Hematopoietic multipotent progenitor cell (in vitro differentiated cells): Measurements from ENCODE around the gene GANAB. TPM values are rescaled to one million over a fixed set of nuclear protein-coding genes. Genes with fewer than 3 reads are reported as not detected.
"Not testable (repeated sequence)": the region's sequence is repeated elsewhere in the genome, so short reads cannot be mapped to it uniquely, and the experiment has no call there.

Experiments
- DNase-seq, 3 donors: peaks; one replicate each; pipeline ENCODE4 v3.0.0-alpha.2; 2011 to 2015; ENCODE audit warnings: low read depth in 2 of 3, low spot score in 2 of 3
- total RNA-seq: library from RNA; depleted of rRNA; stranded (reverse); fragments of >200 nt; gene quantifications from one replicate; pipeline ENCODE4 v1.2.3, GENCODE V29; 2012

GANAB gene
- total RNA-seq, 1 donor: 215 TPM

GRCh38 chr11:62627713-62628112 lies 18.7 kb downstream of the GANAB start:
- peak in 1 of 3 donors; percentile 35 for DNase-seq

DNA sequence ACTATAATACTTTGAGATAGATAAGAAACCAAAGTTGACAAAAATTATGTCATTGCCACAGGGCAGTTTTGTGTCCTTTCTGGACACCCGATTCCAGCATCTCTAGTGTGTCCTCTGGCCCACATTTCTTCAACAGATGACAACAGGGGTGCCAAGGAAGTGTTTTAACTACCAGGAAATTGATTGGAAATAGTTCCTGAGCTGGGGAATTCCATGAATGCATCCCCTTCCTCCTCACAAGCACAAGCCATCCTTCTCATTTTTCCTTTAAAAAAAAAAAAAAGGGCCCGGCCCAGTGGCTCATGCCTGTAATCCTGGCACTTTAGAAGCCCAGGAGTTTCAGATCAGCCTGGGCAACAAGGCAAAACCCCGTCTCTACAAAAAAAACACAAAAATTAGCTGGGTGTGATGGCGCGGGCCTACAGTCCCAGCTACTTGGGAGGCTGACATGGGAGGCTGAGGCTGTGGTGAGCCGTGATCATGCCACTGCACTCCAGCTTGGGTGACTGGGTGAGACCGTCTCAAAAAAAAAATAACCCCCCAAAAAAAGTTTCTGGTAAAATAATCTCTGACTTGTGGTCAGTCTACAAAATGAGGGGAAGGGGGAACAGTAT lies 23.8 kb downstream of the GANAB start:
- no peak for DNase-seq

- peak; percentile 94 to 97 (median 94) for DNase-seq
These were observed 24.6 kb downstream of the GANAB start, which contains the start of gene B3GAT3 for GRCh38 chr11:62621567-62622470. Gene B3GAT3 (minus strand): TSS chr11:62621986. CDS start chr11:62621947, 39 bp downstream.

- no peak for DNase-seq
These were observed 25.3 kb downstream of the GANAB start for GRCh38 chr11:62621027-62621566.

- not testable (repeated sequence) for DNase-seq
These were observed 29.5 kb downstream of the GANAB start for GRCh38 chr11:62616957-62617356.

- DNase-seq: no peak
These were observed 30.9 kb downstream of the GANAB start for GRCh38 chr11:62615521-62615920.

GRCh38 chr11:62614275-62614674 lies 32.1 kb downstream of the GANAB start:
- DNase-seq: no peak

- no peak for DNase-seq
These were observed 33.1 kb downstream of the GANAB start for GRCh38 chr11:62613291-62613778.

DNA sequence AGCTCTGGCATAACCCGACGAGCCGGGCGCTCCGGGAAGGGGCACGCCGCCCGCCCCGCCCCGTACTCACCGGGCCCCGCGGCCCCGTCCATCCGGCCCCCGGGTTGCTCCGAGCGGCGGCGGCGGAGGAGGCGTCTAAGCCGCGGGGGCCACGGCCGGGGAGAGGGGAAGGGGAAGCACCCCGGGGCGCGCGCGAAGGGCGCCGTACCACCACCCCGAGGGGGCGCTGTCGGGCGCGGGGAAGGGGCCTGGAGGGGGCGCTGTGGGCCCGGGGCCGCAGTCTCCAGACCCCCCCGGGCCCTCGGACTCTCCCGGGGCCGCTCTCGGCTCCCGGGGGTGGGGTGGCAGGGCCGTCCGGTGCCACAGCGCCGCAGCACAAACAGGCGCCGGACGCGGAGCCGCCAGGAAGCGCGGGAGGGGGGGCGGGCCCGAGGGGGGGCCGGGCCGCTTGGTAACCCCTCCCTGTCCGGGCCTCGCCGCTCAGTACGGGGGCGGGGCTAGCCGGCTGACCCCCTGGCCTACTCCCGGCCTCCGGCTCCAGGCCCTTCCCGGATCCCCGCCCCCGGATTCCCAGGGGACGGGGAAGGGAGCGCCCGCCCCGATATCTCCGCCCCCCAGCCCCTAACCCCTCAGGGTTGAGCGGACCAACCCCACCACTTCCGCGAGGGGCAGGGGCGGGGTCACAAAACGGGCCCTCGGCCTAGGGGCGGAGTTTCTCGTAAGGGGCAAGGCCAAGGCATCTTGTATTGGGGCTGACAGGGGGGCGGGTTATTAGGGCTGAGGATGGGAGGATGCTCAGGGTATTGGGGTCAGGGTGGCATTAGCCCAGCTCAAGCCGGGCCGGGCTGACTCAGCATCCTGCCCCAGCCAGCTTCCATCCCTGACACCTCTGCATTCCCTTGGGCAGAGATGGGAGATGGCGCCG lies 33.8 kb downstream of the GANAB start, which contains the start of the genes EML3 and ROM1:
EML3 (minus strand) TSS at position 410 of the 925 bp plus-strand sequence; CDS start at position 92, 318 bp downstream.
ROM1 (plus strand) TSS at position 892 of the 925 bp plus-strand sequence; CDS start at position 917, 25 bp downstream.
- peak; percentile 78 to 95 (median 89) for DNase-seq

- DNase-seq: peak in 2 of 3 donors; percentile 64 to 76
These were observed 34.6 kb downstream of the GANAB start for GRCh38 chr11:62611705-62612365.

DNA sequence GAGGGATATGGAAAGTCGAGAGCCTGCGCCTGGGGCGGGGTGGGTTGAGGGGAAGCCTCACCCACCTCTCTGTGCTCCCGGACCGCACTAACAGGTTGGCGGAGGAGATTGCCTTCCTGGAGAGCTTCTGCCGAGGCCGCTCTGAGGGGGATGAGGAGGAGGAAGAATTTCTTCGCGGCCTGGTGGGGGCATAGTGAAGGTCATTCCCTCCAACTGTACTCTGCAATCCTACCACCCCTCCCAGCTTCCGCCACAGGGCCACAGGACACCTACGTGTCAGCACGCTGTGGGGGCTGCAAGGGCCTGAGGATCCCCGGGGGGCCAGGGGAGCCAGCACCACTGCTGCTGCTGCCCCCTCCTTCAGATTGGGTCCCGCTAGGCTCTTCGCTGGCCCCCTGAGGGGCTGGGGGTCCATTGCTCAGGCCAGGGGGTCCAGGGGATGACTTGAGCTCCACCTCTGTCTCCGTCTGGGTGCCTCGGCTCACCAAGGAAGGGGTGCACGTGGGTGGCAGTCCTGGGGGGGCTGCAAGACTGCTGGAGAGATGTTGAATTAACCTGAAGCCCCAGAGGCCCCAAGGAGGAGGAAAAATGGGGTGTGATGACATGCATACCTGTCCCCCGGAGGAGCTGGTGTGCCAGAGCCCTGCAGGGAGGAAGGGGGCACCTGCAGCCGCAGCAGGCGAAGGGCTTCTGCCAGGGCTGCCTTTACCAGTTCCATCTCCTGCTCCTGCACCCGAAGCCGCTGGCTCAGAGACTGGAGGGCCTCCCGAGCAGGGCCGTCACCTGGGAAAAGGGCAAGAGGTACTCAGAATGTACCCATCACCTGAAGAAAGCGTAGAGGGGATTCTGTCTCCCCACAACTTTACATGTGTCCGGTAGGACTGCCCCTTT lies 35.4 kb downstream of the GANAB start:
- DNase-seq: no peak

DNA sequence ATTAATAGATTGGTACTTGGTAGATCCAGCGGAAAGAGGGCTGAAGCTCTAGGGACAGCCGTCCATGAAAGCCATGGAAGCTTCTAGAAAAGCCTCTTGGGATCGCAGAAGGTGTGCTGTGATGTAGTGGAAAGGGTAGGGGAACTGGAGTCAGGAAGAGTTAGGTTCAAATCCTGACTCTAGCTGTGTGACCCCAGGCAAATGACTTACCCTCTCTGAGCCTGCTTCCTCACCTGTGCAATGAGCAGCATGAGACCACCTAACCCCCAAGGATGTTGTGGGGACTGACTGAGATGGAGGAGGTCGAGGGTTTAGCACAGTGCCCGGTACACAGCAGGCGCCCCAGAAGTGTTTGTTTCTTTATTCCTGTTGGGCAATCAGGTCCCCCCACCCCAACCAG lies 36.0 kb downstream of the GANAB start:
- no peak for DNase-seq

- no peak for DNase-seq
These were observed 37.6 kb downstream of the GANAB start for GRCh38 chr11:62608776-62609175.

DNA sequence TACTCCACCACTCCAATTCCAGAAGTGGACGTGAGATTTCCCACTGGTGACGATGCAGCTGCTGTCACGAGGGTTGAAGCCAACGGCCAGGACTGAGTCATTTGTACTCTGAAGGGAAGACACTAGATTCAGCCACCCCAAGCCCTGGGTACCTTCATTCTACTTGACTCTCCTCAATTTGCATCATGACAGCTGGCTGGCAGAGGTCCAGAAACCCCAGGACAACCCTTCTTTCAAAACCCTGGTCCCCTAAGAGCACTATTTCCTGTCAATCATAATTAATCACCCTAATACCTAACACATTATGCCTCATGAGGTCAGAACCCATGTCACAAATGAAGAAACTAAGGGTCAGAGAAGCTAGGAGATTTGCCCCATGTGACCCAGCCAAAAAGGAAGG lies 38.7 kb downstream of the GANAB start:
- DNase-seq: no peak

- no peak for DNase-seq
These were observed 40.5 kb downstream of the GANAB start for GRCh38 chr11:62605902-62606301.

DNA sequence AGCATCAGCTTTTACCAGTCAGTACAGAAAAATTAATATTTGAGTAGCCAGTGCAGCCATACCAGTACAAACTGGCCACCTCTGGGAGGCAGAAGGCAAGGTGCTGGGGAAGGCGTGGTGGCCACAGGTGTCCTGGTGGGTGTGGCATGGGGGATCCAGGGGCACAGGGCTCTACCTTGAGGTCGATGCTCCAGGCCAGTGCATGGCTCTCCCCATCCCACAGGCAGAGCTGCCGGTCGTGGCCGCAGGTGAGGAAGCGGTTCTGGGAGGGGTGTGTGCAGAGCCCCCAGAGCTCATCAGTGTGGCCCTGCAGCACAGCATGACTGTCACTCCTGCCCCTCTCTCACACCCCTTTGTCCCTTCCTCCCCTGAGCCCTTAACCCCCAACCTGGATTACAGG lies 40.9 kb downstream of the GANAB start:
- DNase-seq: no peak

DNA sequence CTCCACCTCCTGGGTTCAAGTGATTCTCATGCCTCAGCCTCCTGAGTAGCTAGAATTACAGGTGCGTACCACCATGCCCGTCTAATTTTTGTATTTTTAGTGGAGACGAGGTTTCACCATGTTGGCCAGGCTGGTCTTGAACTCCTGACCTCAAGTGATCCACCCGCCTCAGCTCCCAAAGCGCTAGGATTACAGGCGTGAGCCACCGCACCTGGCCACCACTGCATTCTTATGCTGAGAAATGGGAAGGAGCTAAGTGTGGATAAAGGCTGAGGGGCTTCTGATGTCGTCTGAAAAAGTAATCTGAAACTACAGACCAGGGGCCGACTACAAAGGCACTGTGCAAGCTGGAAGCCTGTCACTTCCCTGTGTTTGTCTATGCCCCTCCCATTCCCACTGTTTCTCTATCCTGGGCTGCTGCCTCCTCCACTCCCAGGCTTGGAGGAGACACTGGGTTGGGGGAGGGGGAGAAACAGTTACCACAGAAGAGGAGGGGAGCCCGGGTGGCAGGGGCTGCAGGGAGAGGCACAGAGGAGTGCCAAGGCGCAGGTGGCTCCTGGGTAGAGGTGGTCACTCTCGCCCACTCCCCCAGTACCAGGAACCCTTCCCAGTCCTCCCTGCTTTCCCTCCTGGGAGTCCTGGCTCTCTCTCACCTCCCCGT lies 41.8 kb downstream of the GANAB start:
- no peak for DNase-seq

DNA sequence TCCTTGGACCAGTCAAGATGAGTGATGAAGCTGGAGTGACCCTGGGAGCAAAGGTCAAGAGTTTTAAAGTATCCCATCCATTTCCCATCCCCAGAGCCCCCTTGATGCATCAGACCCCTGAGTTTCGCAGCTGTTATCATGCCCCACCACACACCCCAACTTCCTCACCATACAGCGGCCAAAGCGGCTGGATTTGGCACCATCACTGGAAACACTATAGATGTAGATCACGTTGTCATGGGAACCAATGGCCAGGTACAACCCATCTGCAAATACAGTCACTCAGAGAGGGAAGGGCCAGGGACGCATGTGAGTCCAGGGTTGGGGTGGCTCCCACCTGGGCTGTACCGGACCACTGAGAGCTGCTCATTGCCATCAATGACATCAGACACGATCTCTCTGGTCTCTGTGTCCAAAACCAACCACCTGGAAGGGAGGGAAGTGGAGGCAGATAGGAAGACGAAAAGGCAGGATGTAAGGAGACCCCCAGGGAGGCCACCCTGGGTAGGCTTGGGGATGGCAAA lies 42.6 kb downstream of the GANAB start:
- DNase-seq: peak in 1 of 3 donors; percentile 37
